NB4 (cell line): ENCODE results near the gene RNF157.

ENCODE experiments used
- MYC ChIP-seq: IDR thresholded peaks from 2 replicates; pipeline ENCODE4 v1.6.1; 2011; ENCODE audit warnings: low read depth, low read length
- POLR2A ChIP-seq: IDR thresholded peaks from 2 replicates; pipeline ENCODE4 v1.6.1; 2011; ENCODE audit warnings: mild to moderate bottlenecking; ENCODE audit not compliant: insufficient read length; ENCODE audit errors: extremely low read depth
- TF ChIP-seq, protein P1 (sequence below): IDR thresholded peaks from one replicate; pipeline ENCODE4 v1.5.1; 2012; ENCODE audit warnings: low read depth, low read length
- TF ChIP-seq, protein P2 (sequence below): IDR thresholded peaks from 2 replicates; pipeline ENCODE4 v1.6.1; 2011; ENCODE audit warnings: low read depth, low read length

GRCh38 chr17:76141212-76142038 is 98.9 kb downstream of the RNF157 start, which contains the start of gene FOXJ1:
- TF ChIP-seq, protein P1, sequence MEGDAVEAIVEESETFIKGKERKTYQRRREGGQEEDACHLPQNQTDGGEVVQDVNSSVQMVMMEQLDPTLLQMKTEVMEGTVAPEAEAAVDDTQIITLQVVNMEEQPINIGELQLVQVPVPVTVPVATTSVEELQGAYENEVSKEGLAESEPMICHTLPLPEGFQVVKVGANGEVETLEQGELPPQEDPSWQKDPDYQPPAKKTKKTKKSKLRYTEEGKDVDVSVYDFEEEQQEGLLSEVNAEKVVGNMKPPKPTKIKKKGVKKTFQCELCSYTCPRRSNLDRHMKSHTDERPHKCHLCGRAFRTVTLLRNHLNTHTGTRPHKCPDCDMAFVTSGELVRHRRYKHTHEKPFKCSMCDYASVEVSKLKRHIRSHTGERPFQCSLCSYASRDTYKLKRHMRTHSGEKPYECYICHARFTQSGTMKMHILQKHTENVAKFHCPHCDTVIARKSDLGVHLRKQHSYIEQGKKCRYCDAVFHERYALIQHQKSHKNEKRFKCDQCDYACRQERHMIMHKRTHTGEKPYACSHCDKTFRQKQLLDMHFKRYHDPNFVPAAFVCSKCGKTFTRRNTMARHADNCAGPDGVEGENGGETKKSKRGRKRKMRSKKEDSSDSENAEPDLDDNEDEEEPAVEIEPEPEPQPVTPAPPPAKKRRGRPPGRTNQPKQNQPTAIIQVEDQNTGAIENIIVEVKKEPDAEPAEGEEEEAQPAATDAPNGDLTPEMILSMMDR: no peak
- TF ChIP-seq POLR2A (no peak), MYC (no peak)
- TF ChIP-seq, protein P2, sequence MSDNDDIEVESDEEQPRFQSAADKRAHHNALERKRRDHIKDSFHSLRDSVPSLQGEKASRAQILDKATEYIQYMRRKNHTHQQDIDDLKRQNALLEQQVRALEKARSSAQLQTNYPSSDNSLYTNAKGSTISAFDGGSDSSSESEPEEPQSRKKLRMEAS: no peak
